ENCODE measurements around the gene NCOA7.

DNA sequence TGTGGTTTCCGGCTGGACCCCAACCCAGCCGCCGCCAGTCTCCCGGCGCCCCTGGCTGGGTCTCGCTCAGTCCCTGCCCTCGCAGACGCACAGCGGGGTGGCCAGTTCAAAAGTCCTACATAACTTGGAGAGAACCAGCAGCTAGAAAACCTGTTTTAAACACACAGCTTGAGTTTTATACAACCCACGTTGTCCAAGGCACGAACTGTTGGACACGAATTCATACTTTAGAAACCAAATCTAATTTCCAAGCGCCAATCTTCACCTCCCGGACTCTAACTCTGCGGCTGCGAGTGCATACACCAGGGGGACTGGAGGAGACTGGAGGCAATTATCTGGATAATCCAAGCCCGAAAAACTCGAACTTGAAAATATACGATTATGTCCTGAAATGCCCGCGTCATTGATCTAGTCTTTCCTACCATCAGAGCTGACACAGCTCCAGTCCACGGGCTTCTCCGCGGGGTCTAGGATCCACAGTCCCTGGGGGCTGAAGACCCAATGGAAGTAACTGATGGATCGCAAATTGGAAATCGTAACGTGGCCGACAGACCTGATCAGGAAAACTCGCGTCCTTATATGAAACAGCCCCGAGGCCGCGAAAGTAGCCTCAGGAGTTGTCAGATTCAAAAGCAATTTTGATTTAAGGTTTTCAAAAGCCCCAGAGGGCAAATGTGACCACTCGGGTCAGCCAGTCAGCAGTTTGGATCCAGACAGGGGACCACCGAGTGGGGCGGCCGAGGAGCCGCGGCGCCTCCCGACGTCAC is 42.2 kb upstream of the NCOA7 start:
- TF ChIP-seq, protein P1, sequence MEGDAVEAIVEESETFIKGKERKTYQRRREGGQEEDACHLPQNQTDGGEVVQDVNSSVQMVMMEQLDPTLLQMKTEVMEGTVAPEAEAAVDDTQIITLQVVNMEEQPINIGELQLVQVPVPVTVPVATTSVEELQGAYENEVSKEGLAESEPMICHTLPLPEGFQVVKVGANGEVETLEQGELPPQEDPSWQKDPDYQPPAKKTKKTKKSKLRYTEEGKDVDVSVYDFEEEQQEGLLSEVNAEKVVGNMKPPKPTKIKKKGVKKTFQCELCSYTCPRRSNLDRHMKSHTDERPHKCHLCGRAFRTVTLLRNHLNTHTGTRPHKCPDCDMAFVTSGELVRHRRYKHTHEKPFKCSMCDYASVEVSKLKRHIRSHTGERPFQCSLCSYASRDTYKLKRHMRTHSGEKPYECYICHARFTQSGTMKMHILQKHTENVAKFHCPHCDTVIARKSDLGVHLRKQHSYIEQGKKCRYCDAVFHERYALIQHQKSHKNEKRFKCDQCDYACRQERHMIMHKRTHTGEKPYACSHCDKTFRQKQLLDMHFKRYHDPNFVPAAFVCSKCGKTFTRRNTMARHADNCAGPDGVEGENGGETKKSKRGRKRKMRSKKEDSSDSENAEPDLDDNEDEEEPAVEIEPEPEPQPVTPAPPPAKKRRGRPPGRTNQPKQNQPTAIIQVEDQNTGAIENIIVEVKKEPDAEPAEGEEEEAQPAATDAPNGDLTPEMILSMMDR (IDR thresholded peaks at IDR 0.05), result no peak
- no peak for TF ChIP-seq ZFX (IDR thresholded peaks at IDR 0.05; ENCODE audit: borderline replicate concordance)

Data from 22Rv1 (cell line).